22Rv1 (cell line): Measurements from ENCODE around the gene LHFPL2.

ENCODE experiments used
- H3K27ac ChIP-seq: fragments of 450-650 bp; 2 replicates; pipeline ENCODE4 v1.5.1; 2017
- CTCF ChIP-seq: fragments of 450-650 bp; IDR thresholded peaks from 2 replicates; pipeline ENCODE4 v1.5.1; 2017; ENCODE audit warnings: mild to moderate bottlenecking
- ZFX ChIP-seq: fragments of 450-650 bp; IDR thresholded peaks from 2 replicates; pipeline ENCODE4 v1.6.1; 2017; ENCODE audit warnings: antibody characterized with exemption, borderline replicate concordance

The LHFPL2 gene

GRCh38 chr5:78562714-78563330, 85.8 kb downstream of the LHFPL2 start:
- TF ChIP-seq CTCF, result no peak
- TF ChIP-seq ZFX, result no peak

DNA sequence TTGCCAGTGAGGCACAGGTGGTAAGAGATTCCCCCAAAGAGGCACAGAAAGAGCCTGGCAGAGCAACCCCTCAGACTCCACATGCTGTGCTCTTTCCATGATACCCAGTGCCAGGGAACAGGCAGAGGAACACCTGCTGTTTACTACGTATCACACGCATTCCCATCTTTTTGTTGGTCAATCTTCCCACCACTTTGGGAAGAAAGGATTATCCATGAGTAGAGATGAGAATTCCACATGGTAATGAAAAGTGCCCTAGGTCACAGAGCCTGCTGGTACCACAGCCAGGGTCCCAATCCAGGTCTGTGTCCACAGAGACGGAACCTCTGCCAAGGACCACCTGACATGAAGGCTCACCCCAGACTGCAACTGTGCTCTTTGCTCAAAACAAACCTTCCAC, 86.6 kb downstream of the LHFPL2 start:
- H3K27ac ChIP-seq, result no peak overlapping the region
- TF ChIP-seq CTCF (no peak), ZFX (no peak)

More at GRCh38 chr5:78562714-78563330, 85.8 kb downstream of the LHFPL2 start:
- H3K27ac ChIP-seq, result no peak overlapping the region

- TF ChIP-seq ZFX (no peak), CTCF (no peak)
- H3K27ac ChIP-seq, result no peak overlapping the region
Observed at GRCh38 chr5:78561261-78561660, 87.3 kb downstream of the LHFPL2 start.

DNA sequence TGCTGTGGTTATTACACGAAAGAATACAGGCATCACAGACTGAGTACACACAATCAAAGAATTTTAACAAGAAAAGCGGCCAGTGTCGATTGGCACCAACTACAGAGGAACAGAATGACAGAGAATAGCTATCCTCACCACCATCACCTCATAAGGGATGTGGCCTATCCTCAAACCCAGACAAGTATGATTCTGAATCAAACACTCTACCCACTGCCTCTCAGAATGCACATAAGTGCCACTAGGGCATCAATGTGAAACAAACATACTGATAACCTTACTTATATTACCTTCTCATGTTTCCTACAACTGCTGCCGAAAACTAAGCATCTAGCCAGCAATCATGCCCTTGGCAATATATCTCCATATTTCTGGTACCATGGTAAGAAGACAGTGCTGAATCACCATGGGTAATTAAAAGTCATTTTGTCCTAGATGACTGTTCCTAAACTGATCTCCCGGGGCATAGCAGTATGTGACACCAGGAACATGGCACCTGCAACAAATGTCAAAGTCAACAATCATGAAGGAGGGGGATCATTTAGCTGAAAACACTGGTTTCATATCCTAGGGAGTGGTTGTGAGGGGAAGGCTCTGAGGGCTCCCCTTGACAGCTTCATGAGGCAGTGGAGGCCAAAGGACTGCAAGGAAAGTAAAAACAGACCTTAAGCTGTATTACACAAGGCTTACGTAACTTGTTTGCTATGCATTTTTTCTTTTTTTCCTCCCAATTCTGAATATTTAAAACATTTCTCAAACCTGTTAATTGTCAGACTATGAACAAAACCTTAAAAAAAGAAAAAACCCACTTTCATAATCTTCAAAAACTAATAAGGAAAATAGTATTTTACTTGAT, 88.3 kb downstream of the LHFPL2 start:
- TF ChIP-seq ZFX, result no peak
- TF ChIP-seq CTCF, result no peak
- no peak overlapping the region for H3K27ac ChIP-seq

DNA sequence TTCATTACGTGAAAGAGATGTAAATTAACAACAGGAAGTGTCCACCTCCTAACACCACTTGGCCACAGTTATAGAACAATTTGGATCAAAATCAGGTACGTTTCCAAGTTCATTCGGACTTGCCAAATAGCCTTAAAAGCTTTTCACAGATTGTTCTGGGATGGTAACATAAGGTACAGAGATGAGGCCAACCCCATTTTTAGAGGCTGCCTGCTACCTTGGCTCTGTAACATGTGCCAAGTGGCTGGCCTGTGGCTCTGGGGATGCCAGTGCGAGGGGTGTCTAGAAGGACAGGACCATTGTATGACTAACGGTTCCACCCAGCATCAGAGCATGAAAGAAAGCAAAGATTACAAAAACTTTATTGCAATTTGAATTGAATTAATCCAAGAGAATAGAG, 91.0 kb downstream of the LHFPL2 start:
- no peak overlapping the region for H3K27ac ChIP-seq
- TF ChIP-seq ZFX, result no peak
- TF ChIP-seq CTCF, result no peak

- H3K27ac ChIP-seq, result no peak overlapping the region
- no peak for TF ChIP-seq CTCF
- no peak for TF ChIP-seq ZFX
Observed at GRCh38 chr5:78555870-78556269, 92.7 kb downstream of the LHFPL2 start.

DNA sequence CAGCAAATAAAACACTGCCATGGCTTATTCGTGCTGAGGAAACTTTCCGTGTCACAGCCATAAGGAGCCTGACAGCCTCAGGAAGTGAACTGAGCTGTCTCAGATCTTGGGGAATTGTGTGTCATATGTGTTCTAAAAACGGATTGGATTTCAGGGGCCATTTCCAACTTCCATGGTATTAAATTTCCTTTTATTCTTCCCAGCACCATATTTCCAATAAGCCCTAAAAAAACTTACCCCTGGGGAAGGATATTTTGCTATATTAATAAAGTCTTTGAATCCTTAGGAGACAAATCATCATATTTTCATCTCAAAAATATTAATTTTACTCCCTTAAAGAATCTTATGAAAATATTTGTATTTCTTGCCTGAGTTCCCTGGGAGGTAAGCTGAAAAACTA, 93.9 kb downstream of the LHFPL2 start:
- H3K27ac ChIP-seq, result no peak overlapping the region
- TF ChIP-seq ZFX (no peak), CTCF (no peak)
